Suppressor macrophage treated with lipopolysaccharide for 4 hours (primary cell): ENCODE results near the gene DXO.
"Not testable (repeated sequence)": the region's sequence is repeated elsewhere in the genome, so short reads cannot be mapped to it uniquely, and the experiment has no call there.

Experiments used
- DNase-seq: peaks from one replicate; pipeline ENCODE4 v3.0.0-alpha.2; 2020

The DXO gene

GRCh38 chr6:31956796-31957195 is 15.1 kb downstream of the DXO start:
- no peak for DNase-seq

GRCh38 chr6:31954511-31954910 is 17.4 kb downstream of the DXO start:
- no peak for DNase-seq

- DNase-seq: no peak
Measured at GRCh38 chr6:31952890-31953289, 19.0 kb downstream of the DXO start.

- peak; percentile 79 for DNase-seq
Measured at GRCh38 chr6:31952140-31952805, 19.7 kb downstream of the DXO start.

- DNase-seq: no peak
Measured at GRCh38 chr6:31949926-31950548, 21.9 kb downstream of the DXO start.

- DNase-seq: peak; percentile 67
Measured at GRCh38 chr6:31948753-31949413, 23.1 kb downstream of the DXO start.

- DNase-seq: no peak
Measured at GRCh38 chr6:31948306-31948705, 23.6 kb downstream of the DXO start.

GRCh38 chr6:31947864-31948263 is 24.1 kb downstream of the DXO start:
- DNase-seq: no peak

- no peak for DNase-seq
Measured at GRCh38 chr6:31947070-31947675, 24.8 kb downstream of the DXO start.

- DNase-seq: no peak
Measured at GRCh38 chr6:31946370-31946885, 25.5 kb downstream of the DXO start.

GRCh38 chr6:31945507-31946369 is 26.2 kb downstream of the DXO start, which contains the start of gene CFB:
TSS of gene CFB (plus strand) at chr6:31946095. CDS start at chr6:31946222, 127 bp downstream.
- DNase-seq: peak; percentile 92

GRCh38 chr6:31945154-31945506 is 26.8 kb downstream of the DXO start:
- no peak for DNase-seq

GRCh38 chr6:31943742-31944141 is 28.2 kb downstream of the DXO start:
- no peak for DNase-seq

- peak; percentile 41 for DNase-seq
Measured at GRCh38 chr6:31940256-31940664, 31.7 kb downstream of the DXO start.

- DNase-seq: no peak
Measured at GRCh38 chr6:31935823-31936222, 36.1 kb downstream of the DXO start.

- no peak for DNase-seq
Measured at GRCh38 chr6:31935021-31935420, 36.9 kb downstream of the DXO start.

GRCh38 chr6:31933537-31933936 is 38.4 kb downstream of the DXO start:
- DNase-seq: no peak

- DNase-seq: not testable (repeated sequence)
Measured at GRCh38 chr6:31932137-31932536, 39.8 kb downstream of the DXO start.

GRCh38 chr6:31930962-31931361 is 41.0 kb downstream of the DXO start:
- no peak for DNase-seq

- no peak for DNase-seq
Measured at GRCh38 chr6:31928672-31928939, 43.3 kb downstream of the DXO start.

- DNase-seq: no peak
Measured at GRCh38 chr6:31927863-31928671, 43.9 kb downstream of the DXO start.
